ENCODE results near the gene RUVBL1. TPM values are rescaled to one million over a fixed set of nuclear protein-coding genes. Genes with fewer than 3 reads are reported as not detected.
A peak's percentile ranks its signal among the peaks of the same experiment; 100 is the strongest.

RUVBL1 gene
- total and polyA plus RNA-seq, 7 donors, result 12.0 to 40.6 (median 17.1) TPM

- TF ChIP-seq CTCF (IDR thresholded peaks at IDR 0.05) (no peak), POLR2A (IDR thresholded peaks at IDR 0.05) (no peak), POLR2AphosphoS5 (IDR thresholded peaks at IDR 0.05) (no peak), EP300 (IDR thresholded peaks at IDR 0.05) (no peak)
- Histone ChIP-seq H3K27me3 (no peaks in the 10 kb centered on the region), H3K27ac (no peak overlapping the region), H3K4me3 (no peak overlapping the region), H3K9me3 (no peaks in the 10 kb centered on the region), H3K36me3 (peaks cover 50 to 98% (median 86%) of the 10 kb centered on the region in 4 donors), H3K4me1 (no peaks in the 10 kb centered on the region)
- WGBS, 2 donors, result 73 to 77% methylated on average over 8 of the region's 8 CpGs
- DNase-seq, result no peak
- intact Hi-C loops (cut with DNase I), result no loop called here
Measured at GRCh38 chr3:128062033-128062745, 61.4 kb downstream of the RUVBL1 start.

- 86 to 88% methylated on average over 11 of the region's 11 CpGs for WGBS, 2 donors
- Histone ChIP-seq H3K36me3 (peaks cover 36 to 98% (median 76%) of the 10 kb centered on the region in 4 donors), H3K27ac (no peak overlapping the region), H3K4me1 (peaks cover 0 to 1% (median under 1%) of the 10 kb centered on the region in 4 donors), H3K27me3 (no peaks in the 10 kb centered on the region), H3K4me3 (no peak overlapping the region), H3K9me3 (no peaks in the 10 kb centered on the region)
- TF ChIP-seq EP300 (IDR thresholded peaks at IDR 0.05), result no peak
- no peak for TF ChIP-seq POLR2AphosphoS5 (IDR thresholded peaks at IDR 0.05)
- no peak for TF ChIP-seq POLR2A (IDR thresholded peaks at IDR 0.05)
- no peak for TF ChIP-seq CTCF (IDR thresholded peaks at IDR 0.05)
- no peak for DNase-seq
- intact Hi-C loops (cut with DNase I), result no loop called here
Measured at GRCh38 chr3:128060473-128061381, 62.9 kb downstream of the RUVBL1 start.

GRCh38 chr3:128056258-128056657 lies 67.4 kb downstream of the RUVBL1 start:
- WGBS, 2 donors, result 79 to 83% methylated on average over 4 of the region's 4 CpGs
- intact Hi-C loops (cut with DNase I), result loop anchor here (10.0 kb wide), 2 partner anchors 141 to 1071 kb away; partner anchors contain the start of genes KBTBD12 and PLXNA1
- peaks cover 11 to 63% (median 36%) of the 10 kb centered on the region in 4 donors for H3K36me3 ChIP-seq
- no peak overlapping the region for H3K27ac ChIP-seq
- no peak overlapping the region for H3K4me3 ChIP-seq
- no peaks in the 10 kb centered on the region for H3K9me3 ChIP-seq
- H3K4me1 ChIP-seq, result peaks cover 0 to 38% (median 31%) of the 10 kb centered on the region in 4 donors
- H3K27me3 ChIP-seq, result no peaks in the 10 kb centered on the region
- DNase-seq, result no peak
- TF ChIP-seq POLR2AphosphoS5 (IDR thresholded peaks at IDR 0.05) (no peak), CTCF (IDR thresholded peaks at IDR 0.05) (no peak), POLR2A (IDR thresholded peaks at IDR 0.05) (no peak), EP300 (IDR thresholded peaks at IDR 0.05) (no peak)

DNA sequence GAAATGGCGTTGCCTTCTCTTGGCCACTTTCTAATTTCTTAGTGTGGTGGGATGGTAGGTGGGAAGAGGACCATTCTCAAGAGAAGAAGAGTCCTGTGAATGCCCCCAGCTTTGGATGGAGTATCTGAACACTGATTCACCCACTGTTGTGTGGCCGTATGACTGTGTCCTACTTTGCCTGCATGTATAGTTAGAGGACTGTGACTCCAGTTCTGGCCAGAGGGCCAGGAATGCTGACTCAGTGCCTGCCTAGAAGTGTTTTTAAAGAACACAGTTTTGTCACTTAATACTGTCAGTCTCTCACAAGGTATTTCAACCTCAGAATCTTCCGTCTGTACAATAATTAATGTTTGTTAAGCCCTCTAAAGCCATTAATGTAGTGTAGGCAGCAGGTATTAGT lies 69.2 kb downstream of the RUVBL1 start:
- Histone ChIP-seq H3K4me1 (peaks cover 0 to 45% (median 33%) of the 10 kb centered on the region in 4 donors), H3K4me3 (peak overlapping the region in 2 of 4 donors; percentile 8 to 99), H3K27me3 (no peaks in the 10 kb centered on the region), H3K9me3 (no peaks in the 10 kb centered on the region), H3K27ac (peak overlapping the region in 1 of 4 donors; percentile 94), H3K36me3 (peaks cover 3 to 44% (median 17%) of the 10 kb centered on the region in 4 donors)
- DNase-seq, result no peak
- no peak for TF ChIP-seq CTCF (IDR thresholded peaks at IDR 0.05)
- TF ChIP-seq POLR2A (IDR thresholded peaks at IDR 0.05), result no peak
- no peak for TF ChIP-seq EP300 (IDR thresholded peaks at IDR 0.05)
- intact Hi-C loops (cut with DNase I), result loop anchor here (5.0 to 10.0 kb wide), 3 partner anchors 140 to 1070 kb away; partner anchors contain the start of genes ABTB1, KBTBD12 and PLXNA1
- 76 to 77% methylated on average over 3 of the region's 3 CpGs for WGBS, 2 donors

Data from sigmoid colon (tissue), 7 donors.